ENCODE data around the gene ASCL1.

ASCL1 gene

GRCh38 chr12:102951841-102952240 is 5.6 kb upstream of the ASCL1 start:
- DNase-seq (ENCODE audit: low spot score): no peak

GRCh38 chr12:102953221-102953620 is 4.3 kb upstream of the ASCL1 start:
- no peak for DNase-seq (ENCODE audit: low spot score)

- no peak for DNase-seq (ENCODE audit: low spot score)
Measured at GRCh38 chr12:102954134-102954533, 3.3 kb upstream of the ASCL1 start.

- DNase-seq (ENCODE audit: low spot score): no peak
Measured at GRCh38 chr12:102955926-102956737, 1.3 kb upstream of the ASCL1 start.

- DNase-seq (ENCODE audit: low spot score): no peak
Measured at GRCh38 chr12:102956738-102957327, 641 bp upstream of the ASCL1 start.

GRCh38 chr12:102958073-102958829 is 777 bp downstream of the ASCL1 start:
- DNase-seq (ENCODE audit: low spot score): no peak

- no peak for DNase-seq (ENCODE audit: low spot score)
Measured at GRCh38 chr12:102958830-102959176, 1.3 kb downstream of the ASCL1 start.

- DNase-seq (ENCODE audit: low spot score): no peak
Measured at GRCh38 chr12:102959391-102959790, 1.9 kb downstream of the ASCL1 start.

- DNase-seq (ENCODE audit: low spot score): no peak
Measured at GRCh38 chr12:102960766-102961465, 3.4 kb downstream of the ASCL1 start.

- no peak for DNase-seq (ENCODE audit: low spot score)
Measured at GRCh38 chr12:102961466-102961855, 4.0 kb downstream of the ASCL1 start.

- no peak for DNase-seq (ENCODE audit: low spot score)
Measured at GRCh38 chr12:102962532-102962931, 5.1 kb downstream of the ASCL1 start.

GRCh38 chr12:102962986-102963385 is 5.5 kb downstream of the ASCL1 start:
- DNase-seq (ENCODE audit: low spot score): no peak

- no peak for DNase-seq (ENCODE audit: low spot score)
Measured at GRCh38 chr12:102963796-102964195, 6.3 kb downstream of the ASCL1 start.

GRCh38 chr12:102964872-102965271 is 7.4 kb downstream of the ASCL1 start:
- no peak for DNase-seq (ENCODE audit: low spot score)

- DNase-seq (ENCODE audit: low spot score): no peak
Measured at GRCh38 chr12:102965281-102966155, 8.0 kb downstream of the ASCL1 start.

- DNase-seq (ENCODE audit: low spot score): no peak
Measured at GRCh38 chr12:102966200-102966863, 8.9 kb downstream of the ASCL1 start.

- DNase-seq (ENCODE audit: low spot score): no peak
Measured at GRCh38 chr12:102970780-102971179, 13.3 kb downstream of the ASCL1 start.

GRCh38 chr12:102971227-102971626 is 13.8 kb downstream of the ASCL1 start:
- no peak for DNase-seq (ENCODE audit: low spot score)

- DNase-seq (ENCODE audit: low spot score): no peak
Measured at GRCh38 chr12:102973583-102973982, 16.1 kb downstream of the ASCL1 start.

- DNase-seq (ENCODE audit: low spot score): no peak
Measured at GRCh38 chr12:102976609-102977280, 19.3 kb downstream of the ASCL1 start.
